ENCODE data around the gene TRMT13. TPM values are rescaled to one million over a fixed set of nuclear protein-coding genes. Genes with fewer than 3 reads are reported as not detected.

The TRMT13 gene
- total and polyA plus RNA-seq, 4 experiments from 2014 or later, result 12.5 to 45.9 (median 29.3) TPM

Other genes starting within 250 kb of the TRMT13 start
- 10 to 100 TPM; 26.6 to 31.5 TPM for gene SLC35A3, start 163.2 kb upstream of the TRMT13 start, total RNA-seq
- 10 to 100 TPM in 1 of 2 donors, 1 to 10 TPM in 1; 9.0 to 10.3 TPM for gene SLC35A3, start 163.2 kb upstream of the TRMT13 start, polyA plus RNA-seq
- gene SASS6, start 233 bp upstream of the TRMT13 start, total RNA-seq, result 1 to 10 TPM; 5.6 to 5.8 TPM
- gene SASS6, start 233 bp upstream of the TRMT13 start, polyA plus RNA-seq, result 1 to 10 TPM; 1.5 to 2.4 TPM
- gene LRRC39, start 45.1 kb downstream of the TRMT13 start, total RNA-seq, result 1 to 10 TPM; 1.0 to 1.3 TPM
- under 1 TPM in 1 of 2 donors, not detected in 1; 0.13 TPM for gene LRRC39, start 45.1 kb downstream of the TRMT13 start, polyA plus RNA-seq
- 10 to 100 TPM; 16.1 to 16.8 TPM for gene DBT, start 116.7 kb downstream of the TRMT13 start, total RNA-seq
- gene DBT, start 116.7 kb downstream of the TRMT13 start, polyA plus RNA-seq, result 1 to 10 TPM; 2.1 to 6.5 TPM
- 10 to 100 TPM; 39.7 to 41.4 TPM for gene RTCA, start 133.1 kb downstream of the TRMT13 start, total RNA-seq
- gene RTCA, start 133.1 kb downstream of the TRMT13 start, polyA plus RNA-seq, result 10 to 100 TPM; 19.0 to 24.6 TPM
- gene CDC14A, start 219.3 kb downstream of the TRMT13 start, total RNA-seq, result 100 to 1,000 TPM; 108 to 119 TPM
- gene CDC14A, start 219.3 kb downstream of the TRMT13 start, polyA plus RNA-seq, result 10 to 100 TPM; 37.7 to 72.3 TPM

Data from CD4-positive, alpha-beta memory T cell (primary cell).